HepG2 (cell line): ENCODE data around the gene KRTAP3-1. TPM values are rescaled to one million over a fixed set of nuclear protein-coding genes. Genes with fewer than 3 reads are reported as not detected.
A peak's percentile ranks its signal among the peaks of the same experiment; 100 is the strongest.

Source experiments
- ATF1 ChIP-seq: IDR thresholded peaks from 2 replicates; pipeline ENCODE4 v1.6.1; 2016; ENCODE audit warnings: mild to moderate bottlenecking, control low read depth
- EZH2 ChIP-seq: conservative IDR thresholded peaks from 2 replicates; pipeline ENCODE4 v1.6.1; 2012; ENCODE audit warnings: mild to moderate bottlenecking, low read depth, low read length, moderate library complexity
- HCFC1 ChIP-seq: fragments of 150-350 bp; IDR thresholded peaks from 2 replicates; pipeline ENCODE4 v1.6.1; 2014; ENCODE audit warnings: low read depth, low read length
- KAT7 ChIP-seq: IDR thresholded peaks from 2 replicates; pipeline ENCODE4 v1.6.1; 2018; ENCODE audit warnings: borderline replicate concordance, missing compliant biosample characterization
- NFYC ChIP-seq: IDR thresholded peaks from 2 replicates; pipeline ENCODE4 v1.6.1; 2016; ENCODE audit warnings: missing genetic modification reagents, missing compliant biosample characterization
- PHF5A ChIP-seq: IDR thresholded peaks from one replicate; pipeline ENCODE4 v1.6.1; 2018; ENCODE audit warnings: low read depth, missing genetic modification reagents; ENCODE audit not compliant: unreplicated experiment
- RAD21 ChIP-seq: fragments of 450-650 bp; formaldehyde crosslinking; IDR thresholded peaks from 2 replicates; pipeline ENCODE4 v1.5.0; 2020; ENCODE audit warnings: mild to moderate bottlenecking
- SIX1 ChIP-seq: sonication (generic); formaldehyde crosslinking; IDR thresholded peaks from 2 replicates; pipeline ENCODE4 v1.4.0; 2020; ENCODE audit warnings: missing genetic modification reagents, borderline replicate concordance
- SMYD3 ChIP-seq: sonication (generic); formaldehyde crosslinking; IDR thresholded peaks from 2 replicates; pipeline ENCODE4 v1.8.1; 2023; ENCODE audit warnings: mild to moderate bottlenecking, missing genetic modification reagents
- ZFY ChIP-seq: sonication (generic); formaldehyde crosslinking; IDR thresholded peaks from 2 replicates; pipeline ENCODE4 v1.4.0; 2020; ENCODE audit warnings: missing genetic modification reagents
- ZNF292 ChIP-seq: sonication (generic); formaldehyde crosslinking; IDR thresholded peaks from 2 replicates; pipeline ENCODE4 v1.8.1; 2022; ENCODE audit warnings: mild to moderate bottlenecking, low read depth, missing genetic modification reagents, borderline replicate concordance
- ZNF83 ChIP-seq: sonication (generic); formaldehyde crosslinking; IDR thresholded peaks from 2 replicates; pipeline ENCODE4 v1.4.0; 2020; ENCODE audit warnings: missing genetic modification reagents, mild to moderate bottlenecking, borderline replicate concordance
- ZSCAN25 ChIP-seq: sonication (generic); formaldehyde crosslinking; IDR thresholded peaks from 2 replicates; pipeline ENCODE4 v1.8.0; 2022; ENCODE audit warnings: mild to moderate bottlenecking, missing genetic modification reagents
- polyA plus RNA-seq, 8 experiments: library from polyadenylated mRNA; depleted of rRNA in 3 of 8; stranded (reverse) in 7 of 8; unstranded in 1 of 8; fragments of >200 nt; fragmentation: Illumina TruSeq in 4 of 8; extraction: Trizol in 4 of 8; gene quantifications; 2 replicates each; pipeline versions ENCODE4 v1.2.1 to v1.2.3, GENCODE V29; 2011 to 2016; ENCODE audit warnings: low read depth in 4 of 8, missing spikeins in 1 of 8, mixed read lengths in 1 of 8; ENCODE audit not compliant: insufficient read depth in 1 of 8
- total RNA-seq, 5 experiments: library from RNA; depleted of rRNA; stranded (reverse); fragments of >200 nt; fragmentation: Illumina TruSeq; extraction: Trizol; gene quantifications; 2 replicates each; pipeline ENCODE4 v1.2.3, GENCODE V29; 2016; ENCODE audit warnings: low read depth in 1 of 5
- TF ChIP-seq, protein P1 (sequence below), 2 experiments: fragments of 450-650 bp in 1 of 2; sonication (generic) in 1 of 2; formaldehyde crosslinking in 1 of 2; IDR thresholded peaks; 2 replicates each; pipeline versions ENCODE4 v1.6.1 to v1.8.0; 2016 to 2022; ENCODE audit warnings: antibody characterized with exemption in 1 of 2, mild to moderate bottlenecking in 1 of 2, missing genetic modification reagents in 1 of 2
- TF ChIP-seq, protein P2 (sequence below): IDR thresholded peaks from 2 replicates; pipeline ENCODE4 v1.6.1; 2016; ENCODE audit warnings: missing compliant biosample characterization, missing genetic modification reagents, borderline replicate concordance
- TF ChIP-seq, protein P3 (sequence below): sonication (generic); formaldehyde crosslinking; IDR thresholded peaks from 2 replicates; pipeline ENCODE4 v1.4.0; 2020; ENCODE audit warnings: mild to moderate bottlenecking, missing genetic modification reagents
- TF ChIP-seq, protein P4 (sequence below): sonication (generic); formaldehyde crosslinking; IDR thresholded peaks from 2 replicates; pipeline ENCODE4 v1.4.0; 2020; ENCODE audit warnings: missing genetic modification reagents

KRTAP3-1 gene
- total and polyA plus RNA-seq, 2 of the 13 experiments (the other 11 are each of a cell fraction or from before 2014, with no cell fraction given), result 0.29 to 3.7 TPM

DNA sequence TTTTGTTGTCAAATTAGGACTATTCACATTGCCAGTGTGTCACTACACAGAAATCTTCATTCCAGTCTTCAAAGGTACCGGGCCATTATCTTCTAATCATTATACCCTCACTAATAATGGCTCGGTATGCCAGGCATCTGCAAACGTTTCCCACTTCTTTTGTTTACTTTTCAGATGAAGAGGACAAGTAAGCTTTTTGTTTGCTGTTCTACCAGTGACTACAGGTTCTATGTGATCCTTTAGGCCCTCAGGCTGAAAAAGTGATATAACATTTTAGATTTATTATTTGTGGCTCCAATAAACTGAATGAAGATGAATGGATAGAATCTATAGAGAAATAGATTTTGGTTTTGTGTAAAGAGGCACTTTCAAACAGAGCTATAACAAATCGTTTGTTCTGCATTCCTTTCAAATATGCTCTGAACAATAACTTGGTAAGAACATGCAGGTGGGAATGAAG lies 403 bp upstream of the KRTAP3-1 start (continued):
- TF ChIP-seq, protein P1, sequence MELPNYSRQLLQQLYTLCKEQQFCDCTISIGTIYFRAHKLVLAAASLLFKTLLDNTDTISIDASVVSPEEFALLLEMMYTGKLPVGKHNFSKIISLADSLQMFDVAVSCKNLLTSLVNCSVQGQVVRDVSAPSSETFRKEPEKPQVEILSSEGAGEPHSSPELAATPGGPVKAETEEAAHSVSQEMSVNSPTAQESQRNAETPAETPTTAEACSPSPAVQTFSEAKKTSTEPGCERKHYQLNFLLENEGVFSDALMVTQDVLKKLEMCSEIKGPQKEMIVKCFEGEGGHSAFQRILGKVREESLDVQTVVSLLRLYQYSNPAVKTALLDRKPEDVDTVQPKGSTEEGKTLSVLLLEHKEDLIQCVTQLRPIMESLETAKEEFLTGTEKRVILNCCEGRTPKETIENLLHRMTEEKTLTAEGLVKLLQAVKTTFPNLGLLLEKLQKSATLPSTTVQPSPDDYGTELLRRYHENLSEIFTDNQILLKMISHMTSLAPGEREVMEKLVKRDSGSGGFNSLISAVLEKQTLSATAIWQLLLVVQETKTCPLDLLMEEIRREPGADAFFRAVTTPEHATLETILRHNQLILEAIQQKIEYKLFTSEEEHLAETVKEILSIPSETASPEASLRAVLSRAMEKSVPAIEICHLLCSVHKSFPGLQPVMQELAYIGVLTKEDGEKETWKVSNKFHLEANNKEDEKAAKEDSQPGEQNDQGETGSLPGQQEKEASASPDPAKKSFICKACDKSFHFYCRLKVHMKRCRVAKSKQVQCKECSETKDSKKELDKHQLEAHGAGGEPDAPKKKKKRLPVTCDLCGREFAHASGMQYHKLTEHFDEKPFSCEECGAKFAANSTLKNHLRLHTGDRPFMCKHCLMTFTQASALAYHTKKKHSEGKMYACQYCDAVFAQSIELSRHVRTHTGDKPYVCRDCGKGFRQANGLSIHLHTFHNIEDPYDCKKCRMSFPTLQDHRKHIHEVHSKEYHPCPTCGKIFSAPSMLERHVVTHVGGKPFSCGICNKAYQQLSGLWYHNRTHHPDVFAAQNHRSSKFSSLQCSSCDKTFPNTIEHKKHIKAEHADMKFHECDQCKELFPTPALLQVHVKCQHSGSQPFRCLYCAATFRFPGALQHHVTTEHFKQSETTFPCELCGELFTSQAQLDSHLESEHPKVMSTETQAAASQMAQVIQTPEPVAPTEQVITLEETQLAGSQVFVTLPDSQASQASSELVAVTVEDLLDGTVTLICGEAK (IDR thresholded peaks at IDR 0.05), result no peak
- TF ChIP-seq, protein P1 (CRISPR knock-in tag; IDR thresholded peaks at IDR 0.05), result no peak
- TF ChIP-seq SMYD3 (CRISPR knock-in tag) (peak; percentile 52; the same call in 1 of the 2 replicates), PHF5A (CRISPR knock-in tag) (no peak), NFYC (no peak), ZFY (CRISPR knock-in tag) (no peak), KAT7 (no peak), ATF1 (peak; percentile 69; the same call in 1 of the 2 replicates), EZH2 (no peak), ZNF83 (CRISPR knock-in tag) (no peak), SIX1 (CRISPR knock-in tag) (peak; percentile 82; the same call in 1 of the 2 replicates), HCFC1 (no peak), RAD21 (CRISPR knock-in tag) (no peak), ZNF292 (no peak), ZSCAN25 (CRISPR knock-in tag) (no peak)
- TF ChIP-seq, protein P2, sequence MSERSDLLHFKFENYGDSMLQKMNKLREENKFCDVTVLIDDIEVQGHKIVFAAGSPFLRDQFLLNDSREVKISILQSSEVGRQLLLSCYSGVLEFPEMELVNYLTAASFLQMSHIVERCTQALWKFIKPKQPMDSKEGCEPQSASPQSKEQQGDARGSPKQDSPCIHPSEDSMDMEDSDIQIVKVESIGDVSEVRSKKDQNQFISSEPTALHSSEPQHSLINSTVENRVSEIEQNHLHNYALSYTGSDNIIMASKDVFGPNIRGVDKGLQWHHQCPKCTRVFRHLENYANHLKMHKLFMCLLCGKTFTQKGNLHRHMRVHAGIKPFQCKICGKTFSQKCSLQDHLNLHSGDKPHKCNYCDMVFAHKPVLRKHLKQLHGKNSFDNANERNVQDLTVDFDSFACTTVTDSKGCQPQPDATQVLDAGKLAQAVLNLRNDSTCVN, result no peak
- TF ChIP-seq, protein P3, sequence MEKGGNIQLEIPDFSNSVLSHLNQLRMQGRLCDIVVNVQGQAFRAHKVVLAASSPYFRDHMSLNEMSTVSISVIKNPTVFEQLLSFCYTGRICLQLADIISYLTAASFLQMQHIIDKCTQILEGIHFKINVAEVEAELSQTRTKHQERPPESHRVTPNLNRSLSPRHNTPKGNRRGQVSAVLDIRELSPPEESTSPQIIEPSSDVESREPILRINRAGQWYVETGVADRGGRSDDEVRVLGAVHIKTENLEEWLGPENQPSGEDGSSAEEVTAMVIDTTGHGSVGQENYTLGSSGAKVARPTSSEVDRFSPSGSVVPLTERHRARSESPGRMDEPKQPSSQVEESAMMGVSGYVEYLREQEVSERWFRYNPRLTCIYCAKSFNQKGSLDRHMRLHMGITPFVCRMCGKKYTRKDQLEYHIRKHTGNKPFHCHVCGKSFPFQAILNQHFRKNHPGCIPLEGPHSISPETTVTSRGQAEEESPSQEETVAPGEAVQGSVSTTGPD (CRISPR knock-in tag), result no peak
- TF ChIP-seq, protein P4, sequence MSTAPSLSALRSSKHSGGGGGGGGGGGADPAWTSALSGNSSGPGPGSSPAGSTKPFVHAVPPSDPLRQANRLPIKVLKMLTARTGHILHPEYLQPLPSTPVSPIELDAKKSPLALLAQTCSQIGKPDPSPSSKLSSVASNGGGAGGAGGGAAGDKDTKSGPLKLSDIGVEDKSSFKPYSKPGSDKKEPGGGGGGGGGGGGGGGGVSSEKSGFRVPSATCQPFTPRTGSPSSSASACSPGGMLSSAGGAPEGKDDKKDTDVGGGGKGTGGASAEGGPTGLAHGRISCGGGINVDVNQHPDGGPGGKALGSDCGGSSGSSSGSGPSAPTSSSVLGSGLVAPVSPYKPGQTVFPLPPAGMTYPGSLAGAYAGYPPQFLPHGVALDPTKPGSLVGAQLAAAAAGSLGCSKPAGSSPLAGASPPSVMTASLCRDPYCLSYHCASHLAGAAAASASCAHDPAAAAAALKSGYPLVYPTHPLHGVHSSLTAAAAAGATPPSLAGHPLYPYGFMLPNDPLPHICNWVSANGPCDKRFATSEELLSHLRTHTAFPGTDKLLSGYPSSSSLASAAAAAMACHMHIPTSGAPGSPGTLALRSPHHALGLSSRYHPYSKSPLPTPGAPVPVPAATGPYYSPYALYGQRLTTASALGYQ (CRISPR knock-in tag), result peak; percentile 97
